ENCODE measurements around the gene DNAJB5.
"Not testable (repeated sequence)": the region's sequence is repeated elsewhere in the genome, so short reads cannot be mapped to it uniquely, and the experiment has no call there.

DNAJB5 gene

DNA sequence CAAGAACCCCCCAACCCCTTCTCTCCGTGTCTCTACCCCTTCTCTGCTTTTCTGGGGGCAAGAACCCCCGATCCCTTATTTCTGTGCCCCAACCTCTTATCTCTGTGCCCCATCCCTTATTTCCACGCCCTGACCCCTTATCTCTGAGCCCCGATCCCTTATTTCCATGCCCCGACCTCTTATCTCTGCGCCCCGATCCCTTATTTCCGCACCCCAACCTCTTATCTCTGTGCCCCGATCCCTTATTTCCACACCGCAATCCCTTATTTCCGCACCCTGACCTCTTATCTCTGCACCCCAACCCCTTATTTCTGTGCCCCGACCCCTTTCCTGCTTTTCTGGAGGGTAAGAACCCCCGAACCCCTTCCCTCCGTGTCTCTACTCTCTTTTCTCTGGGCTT, 14.8 kb downstream of the DNAJB5 start:
- WGBS: 85% methylated on average over 14 of the region's 14 CpGs
- not testable (repeated sequence) for H2BK5ac ChIP-seq (ENCODE audit: low read depth, low read length, poor library complexity, severe bottlenecking); H3K36me3 ChIP-seq (ENCODE audit: control insufficient read depth in 1 of 2, insufficient read depth in 2 of 2, low read depth in 1 of 2, low read length in 2 of 2); H3K27me3 ChIP-seq (ENCODE audit: control insufficient read depth in 1 of 2, insufficient read depth in 1 of 2, low read length in 2 of 2); H2BK120ac ChIP-seq (ENCODE audit: low read depth, low read length); H3K4me1 ChIP-seq (ENCODE audit: control insufficient read depth, insufficient read depth, low read depth, low read length); H2AK5ac ChIP-seq (ENCODE audit: low read length, severe bottlenecking); H3K9me3 ChIP-seq (ENCODE audit: control insufficient read depth, low read length); H2BK15ac ChIP-seq (ENCODE audit: low read depth, poor library complexity, severe bottlenecking); H3K14ac ChIP-seq (ENCODE audit: low read length in 2 of 2); H2AFZ ChIP-seq (ENCODE audit: low read depth, low read length); H3K27ac ChIP-seq (ENCODE audit: low read length, poor library complexity, severe bottlenecking); H3K4ac ChIP-seq (ENCODE audit: low read depth in 1 of 2, low read length in 2 of 2); H4K8ac ChIP-seq (ENCODE audit: low read length); H3K9ac ChIP-seq (ENCODE audit: low read length); H4K91ac ChIP-seq (ENCODE audit: low read length); H3K18ac ChIP-seq (ENCODE audit: low read depth in 1 of 2, low read length in 2 of 2); H3K4me3 ChIP-seq (ENCODE audit: insufficient read depth in 1 of 2, low read depth in 1 of 2, low read length in 2 of 2); H3K79me1 ChIP-seq (replicated peaks; ENCODE audit: low read length, poor library complexity, severe bottlenecking); H3K23ac ChIP-seq (ENCODE audit: low read length in 2 of 2); H3K4me2 ChIP-seq (ENCODE audit: low read length, poor library complexity, severe bottlenecking); DNase-seq; H2BK12ac ChIP-seq (ENCODE audit: low read length in 2 of 2)

DNA sequence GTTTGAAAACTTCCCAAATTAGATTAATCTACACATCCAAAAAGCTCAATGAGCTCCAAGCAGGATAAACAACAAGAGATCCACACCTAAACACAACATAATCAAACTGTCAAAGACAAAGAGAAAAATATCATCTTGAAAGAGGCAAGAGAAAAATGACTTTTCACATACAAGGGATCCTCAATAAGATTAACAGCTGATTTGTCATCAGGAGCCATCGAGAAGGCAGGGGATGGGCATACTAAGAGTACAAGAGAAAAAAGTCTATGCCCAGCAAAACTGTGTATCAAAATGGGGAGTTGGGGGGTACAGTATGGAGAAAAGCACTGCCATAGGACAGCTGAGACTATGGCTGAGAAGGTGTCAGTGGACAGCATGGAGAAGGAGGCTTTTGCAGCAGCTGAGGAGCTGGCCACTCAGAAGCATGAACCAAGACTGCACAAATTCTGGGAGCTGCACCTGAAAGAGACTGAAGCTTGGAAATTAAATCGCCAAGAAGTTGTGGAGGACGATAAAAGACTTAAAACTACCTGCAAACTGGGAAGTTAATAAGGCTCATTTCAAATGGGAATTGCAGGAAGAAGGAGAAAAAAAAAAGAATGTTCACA, 20.9 kb downstream of the DNAJB5 start:
- Histone ChIP-seq H3K4me3 (ENCODE audit: insufficient read depth in 1 of 2, low read depth in 1 of 2, low read length in 2 of 2) (no peak overlapping the region), H3K23ac (ENCODE audit: low read length in 2 of 2) (no peak overlapping the region)

GRCh38 chr9:35014517-35014916, 25.0 kb downstream of the DNAJB5 start:
- no peak overlapping the region for H4K91ac ChIP-seq (ENCODE audit: low read length)
- no peak overlapping the region for H2BK12ac ChIP-seq (ENCODE audit: low read length in 2 of 2)
- H3K23ac ChIP-seq (ENCODE audit: low read length in 2 of 2): no peak overlapping the region
- no peak overlapping the region for H3K4ac ChIP-seq (ENCODE audit: low read depth in 1 of 2, low read length in 2 of 2)
- H4K8ac ChIP-seq (ENCODE audit: low read length): no peak overlapping the region
- H3K27me3 ChIP-seq (ENCODE audit: control insufficient read depth in 1 of 2, insufficient read depth in 1 of 2, low read length in 2 of 2): no peaks in the 10 kb centered on the region
- no peak overlapping the region for H2AK5ac ChIP-seq (ENCODE audit: low read length, severe bottlenecking)
- no peak overlapping the region for H3K4me2 ChIP-seq (ENCODE audit: low read length, poor library complexity, severe bottlenecking)
- 71% methylated on average over 1 of the region's 2 CpGs for WGBS
- H3K9me3 ChIP-seq (ENCODE audit: control insufficient read depth, low read length): peaks cover 25% of the 10 kb centered on the region
- DNase-seq: no peak
- no peak overlapping the region for H3K27ac ChIP-seq (ENCODE audit: low read length, poor library complexity, severe bottlenecking)
- no peak overlapping the region for H2BK15ac ChIP-seq (ENCODE audit: low read depth, poor library complexity, severe bottlenecking)
- no peaks in the 10 kb centered on the region for H3K79me1 ChIP-seq (replicated peaks; ENCODE audit: low read length, poor library complexity, severe bottlenecking)
- H2BK5ac ChIP-seq (ENCODE audit: low read depth, low read length, poor library complexity, severe bottlenecking): no peak overlapping the region
- H3K9ac ChIP-seq (ENCODE audit: low read length): no peak overlapping the region
- no peak overlapping the region for H3K14ac ChIP-seq (ENCODE audit: low read length in 2 of 2)
- H3K4me1 ChIP-seq (ENCODE audit: control insufficient read depth, insufficient read depth, low read depth, low read length): no peaks in the 10 kb centered on the region
- no peak overlapping the region for H3K4me3 ChIP-seq (ENCODE audit: insufficient read depth in 1 of 2, low read depth in 1 of 2, low read length in 2 of 2)
- no peak overlapping the region for H2AFZ ChIP-seq (ENCODE audit: low read depth, low read length)
- no peak overlapping the region for H2BK120ac ChIP-seq (ENCODE audit: low read depth, low read length)
- peaks cover 21 to 67% of the 10 kb centered on the region in 2 experiments for H3K36me3 ChIP-seq (ENCODE audit: control insufficient read depth in 1 of 2, insufficient read depth in 2 of 2, low read depth in 1 of 2, low read length in 2 of 2)
- no peak overlapping the region for H3K18ac ChIP-seq (ENCODE audit: low read depth in 1 of 2, low read length in 2 of 2)

More for the DNA sequence above, 20.9 kb downstream of the DNAJB5 start:
- no peak overlapping the region for H3K4ac ChIP-seq (ENCODE audit: low read depth in 1 of 2, low read length in 2 of 2)
- H2BK12ac ChIP-seq (ENCODE audit: low read length in 2 of 2): no peak overlapping the region
- DNase-seq: no peak
- no peak overlapping the region for H3K4me2 ChIP-seq (ENCODE audit: low read length, poor library complexity, severe bottlenecking)
- H3K9ac ChIP-seq (ENCODE audit: low read length): no peak overlapping the region
- WGBS: 93% methylated on average over 3 of the region's 3 CpGs
- H2BK120ac ChIP-seq (ENCODE audit: low read depth, low read length): no peak overlapping the region
- peaks cover 19 to 52% of the 10 kb centered on the region in 2 experiments for H3K36me3 ChIP-seq (ENCODE audit: control insufficient read depth in 1 of 2, insufficient read depth in 2 of 2, low read depth in 1 of 2, low read length in 2 of 2)
- no peak overlapping the region for H2AFZ ChIP-seq (ENCODE audit: low read depth, low read length)
- no peak overlapping the region for H3K27ac ChIP-seq (ENCODE audit: low read length, poor library complexity, severe bottlenecking)
- no peaks in the 10 kb centered on the region for H3K4me1 ChIP-seq (ENCODE audit: control insufficient read depth, insufficient read depth, low read depth, low read length)
- no peaks in the 10 kb centered on the region for H3K79me1 ChIP-seq (replicated peaks; ENCODE audit: low read length, poor library complexity, severe bottlenecking)
- no peak overlapping the region for H4K8ac ChIP-seq (ENCODE audit: low read length)
- no peak overlapping the region for H2BK5ac ChIP-seq (ENCODE audit: low read depth, low read length, poor library complexity, severe bottlenecking)
- H3K18ac ChIP-seq (ENCODE audit: low read depth in 1 of 2, low read length in 2 of 2): no peak overlapping the region
- H3K27me3 ChIP-seq (ENCODE audit: control insufficient read depth in 1 of 2, insufficient read depth in 1 of 2, low read length in 2 of 2): no peaks in the 10 kb centered on the region
- no peak overlapping the region for H4K91ac ChIP-seq (ENCODE audit: low read length)
- no peak overlapping the region for H2BK15ac ChIP-seq (ENCODE audit: low read depth, poor library complexity, severe bottlenecking)
- no peak overlapping the region for H2AK5ac ChIP-seq (ENCODE audit: low read length, severe bottlenecking)
- H3K9me3 ChIP-seq (ENCODE audit: control insufficient read depth, low read length): peaks cover 25% of the 10 kb centered on the region
- H3K14ac ChIP-seq (ENCODE audit: low read length in 2 of 2): no peak overlapping the region

GRCh38 chr9:35023443-35023842, 33.9 kb downstream of the DNAJB5 start:
- not testable (repeated sequence) for H3K4me2 ChIP-seq (ENCODE audit: low read length, poor library complexity, severe bottlenecking)
- WGBS: 41% methylated on average over 5 of the region's 5 CpGs

More at GRCh38 chr9:35023443-35023842, 33.9 kb downstream of the DNAJB5 start:
- not testable (repeated sequence) for H4K8ac ChIP-seq (ENCODE audit: low read length); H3K4me1 ChIP-seq (ENCODE audit: control insufficient read depth, insufficient read depth, low read depth, low read length); H3K27me3 ChIP-seq (ENCODE audit: control insufficient read depth in 1 of 2, insufficient read depth in 1 of 2, low read length in 2 of 2); H4K91ac ChIP-seq (ENCODE audit: low read length); H2BK12ac ChIP-seq (ENCODE audit: low read length in 2 of 2); DNase-seq; H3K4me3 ChIP-seq (ENCODE audit: insufficient read depth in 1 of 2, low read depth in 1 of 2, low read length in 2 of 2); H3K4ac ChIP-seq (ENCODE audit: low read depth in 1 of 2, low read length in 2 of 2); H3K23ac ChIP-seq (ENCODE audit: low read length in 2 of 2); H3K27ac ChIP-seq (ENCODE audit: low read length, poor library complexity, severe bottlenecking); H2AFZ ChIP-seq (ENCODE audit: low read depth, low read length); H3K14ac ChIP-seq (ENCODE audit: low read length in 2 of 2); H2BK15ac ChIP-seq (ENCODE audit: low read depth, poor library complexity, severe bottlenecking); H3K79me1 ChIP-seq (replicated peaks; ENCODE audit: low read length, poor library complexity, severe bottlenecking); H2BK5ac ChIP-seq (ENCODE audit: low read depth, low read length, poor library complexity, severe bottlenecking); H3K9me3 ChIP-seq (ENCODE audit: control insufficient read depth, low read length); H2BK120ac ChIP-seq (ENCODE audit: low read depth, low read length); H2AK5ac ChIP-seq (ENCODE audit: low read length, severe bottlenecking); H3K9ac ChIP-seq (ENCODE audit: low read length); H3K18ac ChIP-seq (ENCODE audit: low read depth in 1 of 2, low read length in 2 of 2)
- peaks cover 15 to 43% of the 10 kb centered on the region in 2 experiments for H3K36me3 ChIP-seq (ENCODE audit: control insufficient read depth in 1 of 2, insufficient read depth in 2 of 2, low read depth in 1 of 2, low read length in 2 of 2)
